Stimulated activated naive CD4-positive, alpha-beta T cell treated with Interleukin-2 at 50 U/mL for 16 hours (primary cell): ENCODE measurements around the gene CADM3.

Experiments used
- DNase-seq: peaks from one replicate; lab custom pipeline; 2025; lab: John Stamatoyannopoulos, UW

Gene CADM3

DNA sequence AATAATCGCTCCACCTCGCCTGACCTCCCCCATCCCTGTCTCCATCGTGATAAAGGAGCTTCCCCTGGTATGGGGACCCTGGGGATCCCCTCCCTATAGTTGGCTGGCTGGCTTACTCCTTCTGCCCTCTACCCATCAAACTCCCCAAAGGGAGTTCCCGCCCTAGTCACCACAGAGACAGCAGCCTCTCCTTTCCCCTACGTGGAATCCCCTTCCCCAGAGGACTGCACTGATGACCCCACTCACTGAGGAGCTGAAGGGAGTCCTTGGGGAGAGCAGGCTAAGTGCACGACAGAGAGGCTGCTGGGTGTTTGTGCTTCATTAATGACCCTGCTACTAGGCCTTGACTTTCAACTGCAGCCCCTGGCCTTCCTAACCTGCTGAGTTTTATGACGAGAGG, 1.9 kb downstream of the CADM3 start:
- DNase-seq: no peak

DNA sequence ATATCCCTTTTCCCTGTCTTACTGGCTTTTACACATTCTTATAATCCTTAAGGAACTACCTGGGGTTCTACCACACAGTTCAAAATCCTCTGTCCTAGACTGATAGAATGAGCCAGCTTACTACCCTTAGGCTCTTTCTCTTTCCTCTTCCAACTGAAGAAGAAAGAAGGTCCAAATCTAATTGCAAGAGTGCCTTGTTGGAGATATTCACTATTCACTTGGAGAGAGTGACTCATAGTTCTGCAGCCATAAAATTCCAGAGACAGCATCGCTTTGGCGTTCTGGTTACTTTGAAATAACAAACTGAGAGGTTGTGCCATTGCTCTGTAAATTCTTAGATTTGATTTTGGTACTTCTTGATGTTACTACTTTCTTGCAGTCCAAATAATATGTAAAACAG, 4.2 kb downstream of the CADM3 start:
- no peak for DNase-seq

GRCh38 chr1:159177272-159177907, 6.0 kb downstream of the CADM3 start:
- DNase-seq: no peak

DNA sequence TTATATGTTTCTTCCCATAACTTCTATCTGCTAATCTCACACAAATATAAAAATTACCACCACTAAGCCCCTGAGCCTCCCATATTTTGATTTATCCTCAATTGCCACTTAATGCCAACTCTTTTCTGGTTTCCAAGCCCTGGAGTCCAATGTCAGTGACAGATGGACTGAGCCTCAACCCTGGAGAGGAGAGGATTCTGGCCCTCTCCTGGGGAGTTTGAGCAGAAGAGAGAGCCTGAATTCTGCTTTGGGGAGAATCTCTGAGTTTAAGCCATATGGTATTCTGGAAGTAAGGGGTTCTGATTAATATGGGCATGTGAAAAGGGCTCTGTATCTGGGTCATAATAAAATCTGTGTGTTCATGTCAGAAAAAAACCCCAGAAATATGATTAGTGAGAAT, 8.5 kb downstream of the CADM3 start:
- no peak for DNase-seq

- DNase-seq: no peak
Measured at GRCh38 chr1:159180516-159180915, 9.1 kb downstream of the CADM3 start.

DNA sequence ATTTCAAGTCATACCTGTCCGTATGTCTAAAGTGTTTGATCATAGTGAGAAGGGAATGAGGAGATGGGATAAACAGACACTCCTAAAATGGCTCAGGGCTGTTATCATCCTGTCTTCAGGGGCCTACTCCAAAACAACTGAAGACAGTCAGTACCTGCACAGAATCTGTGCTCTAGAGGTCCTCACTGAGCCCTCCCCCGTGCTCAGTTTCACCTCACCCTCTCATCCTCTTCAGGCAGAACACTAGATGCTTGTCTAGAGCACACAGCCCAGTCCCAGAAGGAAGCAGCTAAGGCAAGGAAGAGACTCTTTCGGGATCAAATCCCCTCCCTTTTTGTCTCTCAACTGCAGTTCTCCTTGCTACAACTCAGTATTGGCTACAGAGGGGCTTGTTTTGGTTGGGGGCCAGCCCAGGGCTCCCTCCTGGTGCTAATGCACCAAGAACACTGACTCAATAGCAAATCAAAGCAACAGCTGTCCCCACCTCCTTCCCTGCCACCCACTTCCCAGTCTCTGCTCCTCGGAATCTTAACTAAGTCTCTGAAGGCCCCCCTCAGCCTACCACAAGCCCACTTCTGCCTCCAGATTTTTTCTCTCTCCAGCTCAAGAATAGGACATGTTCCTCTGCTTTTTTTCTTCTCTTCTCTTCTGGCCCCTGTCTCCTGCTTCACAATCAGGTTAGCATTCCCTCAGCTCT, 10.1 kb downstream of the CADM3 start:
- DNase-seq: no peak

DNA sequence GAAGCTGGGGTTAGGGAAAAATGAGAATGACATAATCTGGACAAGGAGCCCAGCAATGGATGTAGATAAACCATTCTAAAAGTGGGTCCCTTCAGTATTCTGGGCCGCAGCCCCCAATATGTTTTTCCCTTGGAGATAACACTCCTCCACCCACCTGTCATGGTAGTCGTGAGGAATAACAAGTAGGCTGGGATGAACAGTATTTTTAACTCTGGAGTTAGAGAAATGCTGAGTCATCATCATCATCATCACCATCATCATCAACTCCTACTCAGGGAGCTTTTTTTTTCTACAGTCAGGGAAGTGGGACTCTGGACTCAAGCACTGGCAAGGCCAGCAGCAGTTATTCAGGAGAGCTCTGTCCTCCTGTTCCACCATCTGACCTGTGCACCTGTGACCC, 12.8 kb downstream of the CADM3 start:
- no peak for DNase-seq

- DNase-seq: no peak
Measured at GRCh38 chr1:159185121-159185520, 13.7 kb downstream of the CADM3 start.

DNA sequence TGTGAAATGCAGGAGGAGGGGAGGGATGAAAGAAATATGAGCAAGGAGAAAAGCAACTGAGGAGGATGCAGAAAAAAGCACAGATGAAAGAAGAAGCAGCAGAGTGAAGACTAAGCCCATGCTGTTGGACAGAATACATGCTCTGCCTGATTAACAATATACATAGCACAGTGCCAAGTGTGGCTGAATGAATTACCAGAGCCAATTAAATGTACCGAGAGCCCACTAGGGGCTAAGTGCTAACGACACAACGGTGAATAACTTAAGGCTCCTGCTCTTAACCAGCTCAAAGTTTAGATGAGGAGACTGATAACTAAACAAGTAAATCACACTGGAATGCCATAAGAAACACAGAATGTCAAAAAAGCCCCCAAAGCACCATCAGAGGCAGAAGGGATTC, 15.6 kb downstream of the CADM3 start:
- DNase-seq: no peak

GRCh38 chr1:159187647-159188374, 16.4 kb downstream of the CADM3 start:
- DNase-seq: no peak

DNA sequence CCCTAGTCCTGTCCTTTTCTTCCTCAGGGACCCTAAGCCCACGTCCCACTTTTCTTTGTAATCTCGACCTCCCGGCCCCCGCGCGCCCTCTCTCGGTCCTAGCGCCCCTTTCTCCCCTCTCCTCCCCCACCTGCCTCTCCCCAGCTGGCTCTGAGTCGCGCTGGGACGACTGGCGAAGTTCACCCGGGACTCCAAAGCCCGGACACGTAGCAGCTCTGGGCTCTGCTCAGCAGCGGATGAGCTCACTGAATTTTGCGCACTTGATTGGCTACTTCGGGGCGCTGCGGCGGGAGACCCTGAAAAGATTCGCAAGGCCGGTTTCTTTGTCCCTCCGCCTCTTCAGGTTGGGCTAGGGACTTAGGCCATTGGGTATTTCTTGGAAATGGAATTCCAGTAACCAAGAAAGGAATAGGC, 17.0 kb downstream of the CADM3 start:
- no peak for DNase-seq

DNA sequence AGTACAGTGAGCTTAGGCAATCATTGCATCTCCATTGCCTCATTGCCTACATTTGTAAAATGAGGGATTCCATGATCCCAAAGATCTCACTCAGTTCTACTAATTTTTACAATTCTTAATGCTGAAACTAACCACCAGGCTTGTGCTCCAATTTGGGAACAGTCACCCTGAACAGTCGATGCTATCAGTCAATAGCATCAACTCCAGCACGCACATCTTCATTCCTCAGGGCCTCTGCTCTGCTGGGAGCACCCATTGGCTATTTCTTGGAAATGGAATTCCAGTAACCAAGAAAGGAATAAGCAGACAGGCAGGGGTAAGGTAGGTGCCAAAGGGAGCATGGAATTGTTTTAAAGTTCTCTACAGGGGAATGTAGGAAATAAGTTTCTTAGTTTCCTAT, 19.0 kb downstream of the CADM3 start:
- no peak for DNase-seq

DNA sequence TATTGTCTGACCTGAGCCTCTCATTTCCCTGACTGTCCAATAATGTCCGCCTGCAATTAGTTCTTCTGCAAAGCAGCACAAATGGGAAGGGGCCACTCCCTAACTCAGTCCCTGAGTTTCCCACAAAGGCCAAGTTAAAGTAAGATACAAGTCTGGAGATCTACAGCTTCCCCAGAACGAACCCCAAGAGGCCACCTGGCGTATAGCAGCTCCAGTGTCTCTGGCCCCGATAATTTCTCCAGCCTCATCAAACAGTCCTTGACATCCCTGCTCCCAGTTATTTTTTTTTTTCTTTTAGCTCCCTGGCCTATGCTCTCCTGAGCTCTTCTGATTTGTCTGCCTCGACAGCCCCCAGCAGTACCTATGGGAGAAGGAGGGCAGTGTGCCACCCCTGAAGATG, 25.1 kb downstream of the CADM3 start:
- no peak for DNase-seq

DNA sequence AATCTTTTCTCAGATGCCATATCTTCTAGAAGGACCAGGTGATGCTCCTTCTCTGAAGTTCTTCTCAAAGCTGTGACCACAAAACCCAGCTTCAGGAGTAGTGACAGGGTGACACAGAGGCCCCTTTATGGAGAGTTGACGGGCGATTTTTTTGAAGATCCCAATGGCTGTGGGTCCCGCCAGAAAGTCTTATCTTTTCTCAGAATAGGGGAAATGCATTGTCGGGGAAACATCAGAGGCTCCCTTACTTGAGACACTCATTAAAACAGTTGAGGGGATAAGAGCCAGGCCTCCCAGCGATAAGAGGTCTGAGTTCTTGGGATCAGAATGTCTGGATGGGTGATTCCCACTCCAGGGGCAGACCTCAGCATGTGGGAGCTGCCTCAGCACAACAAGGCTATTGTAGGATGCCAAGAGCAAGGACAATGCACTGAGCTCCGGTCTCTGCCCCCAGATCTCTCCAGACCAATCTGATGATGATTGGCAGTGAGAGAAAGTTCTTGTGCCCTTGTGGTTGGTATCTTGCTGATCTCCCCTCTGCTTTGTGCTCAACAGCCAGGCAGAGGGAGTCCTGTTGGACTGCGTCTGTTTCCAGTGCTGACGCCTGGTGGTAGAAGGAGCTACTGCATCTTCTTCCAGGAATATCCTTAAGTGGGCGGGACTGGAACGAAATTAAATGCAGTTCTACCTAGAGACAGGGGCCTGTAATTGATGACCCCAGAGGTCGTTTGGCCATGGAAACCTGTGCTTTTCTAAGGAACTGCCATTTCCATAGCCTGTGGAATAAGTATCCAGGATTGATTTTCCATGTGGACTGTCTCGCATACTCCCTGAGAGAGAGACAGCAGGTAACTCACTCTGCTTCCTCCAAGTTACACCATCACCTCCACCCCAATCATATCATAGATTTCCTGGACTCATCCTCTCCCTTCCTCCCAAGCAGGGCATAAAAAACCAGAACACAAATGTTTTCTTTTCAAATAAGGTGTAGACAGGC, 26.4 kb downstream of the CADM3 start:
- DNase-seq: no peak

DNA sequence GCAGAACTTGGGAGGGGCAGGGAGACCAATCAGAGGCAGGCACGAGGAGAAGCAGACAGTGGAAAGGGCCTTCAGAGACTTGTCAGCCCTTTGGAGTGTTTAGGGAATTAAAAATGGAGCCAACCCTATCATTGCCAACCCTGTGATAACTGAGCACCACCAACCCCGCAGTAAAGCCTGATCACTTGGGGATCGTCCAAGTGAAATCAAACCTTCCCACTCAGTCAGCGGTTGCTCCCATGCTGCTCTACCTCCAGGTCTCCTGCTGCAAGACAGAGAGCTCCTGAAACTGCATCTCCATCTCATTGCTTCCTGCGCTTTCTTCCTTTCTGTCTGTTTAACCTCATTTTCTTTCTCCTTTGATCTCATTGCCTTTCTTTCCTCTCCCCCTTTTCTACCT, 28.5 kb downstream of the CADM3 start:
- no peak for DNase-seq

DNA sequence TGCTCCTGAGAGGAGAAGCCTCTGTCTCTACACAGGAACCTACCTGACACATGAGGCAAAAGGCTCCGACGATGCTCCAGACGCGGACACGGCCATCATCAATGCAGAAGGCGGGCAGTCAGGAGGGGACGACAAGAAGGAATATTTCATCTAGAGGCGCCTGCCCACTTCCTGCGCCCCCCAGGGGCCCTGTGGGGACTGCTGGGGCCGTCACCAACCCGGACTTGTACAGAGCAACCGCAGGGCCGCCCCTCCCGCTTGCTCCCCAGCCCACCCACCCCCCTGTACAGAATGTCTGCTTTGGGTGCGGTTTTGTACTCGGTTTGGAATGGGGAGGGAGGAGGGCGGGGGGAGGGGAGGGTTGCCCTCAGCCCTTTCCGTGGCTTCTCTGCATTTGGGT, 29.4 kb downstream of the CADM3 start:
- DNase-seq: no peak

DNA sequence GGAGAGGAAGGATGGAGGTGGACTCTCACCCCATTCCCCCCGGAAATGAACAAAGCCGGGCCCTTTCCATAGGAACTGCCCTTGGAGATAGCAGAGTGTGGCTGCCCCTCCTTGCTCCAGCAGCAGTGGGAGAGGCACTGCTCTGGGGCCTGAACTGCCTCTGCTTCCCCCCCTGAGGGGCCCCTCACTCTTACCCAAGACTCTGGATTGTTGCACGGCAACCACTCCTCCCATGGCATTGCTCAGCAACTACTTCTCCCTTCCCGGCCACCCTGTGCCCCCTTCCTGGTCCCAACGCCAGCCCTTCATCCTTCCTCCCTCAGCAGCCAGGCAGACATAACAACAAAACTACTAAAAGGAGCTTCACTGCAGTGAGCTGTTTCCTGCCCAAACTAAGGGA, 30.2 kb downstream of the CADM3 start:
- DNase-seq: no peak

GRCh38 chr1:159203610-159204009, 32.2 kb downstream of the CADM3 start:
- no peak for DNase-seq

- no peak for DNase-seq
Measured at GRCh38 chr1:159204161-159205141, 33.0 kb downstream of the CADM3 start, which contains the start of gene ACKR1. ACKR1 (plus strand) TSS chr1:159204875; CDS start chr1:159204960, 85 bp downstream.

DNA sequence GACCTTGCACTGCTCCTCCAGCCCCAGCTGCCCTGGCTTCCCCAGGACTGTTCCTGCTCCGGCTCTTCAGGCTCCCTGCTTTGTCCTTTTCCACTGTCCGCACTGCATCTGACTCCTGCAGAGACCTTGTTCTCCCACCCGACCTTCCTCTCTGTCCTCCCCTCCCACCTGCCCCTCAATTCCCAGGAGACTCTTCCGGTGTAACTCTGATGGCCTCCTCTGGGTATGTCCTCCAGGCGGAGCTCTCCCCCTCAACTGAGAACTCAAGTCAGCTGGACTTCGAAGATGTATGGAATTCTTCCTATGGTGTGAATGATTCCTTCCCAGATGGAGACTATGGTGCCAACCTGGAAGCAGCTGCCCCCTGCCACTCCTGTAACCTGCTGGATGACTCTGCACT, 33.8 kb downstream of the CADM3 start:
- DNase-seq: no peak

GRCh38 chr1:159206110-159206509, 34.7 kb downstream of the CADM3 start:
- no peak for DNase-seq
